ENCODE results near the gene CDK11A. TPM values are rescaled to one million over a fixed set of nuclear protein-coding genes. Genes with fewer than 3 reads are reported as not detected.

CDK11A gene
- total and polyA plus RNA-seq, 2 donors (not counting 3 experiments of a cell fraction or from before 2014, with no cell fraction given) = 30.7 to 50.4 TPM

- no TSS peak for BruUV-seq (replicated peaks)
- no peaks in the 10 kb centered on the region for H3K9me3 ChIP-seq (replicated peaks; ENCODE audit: control insufficient read depth, insufficient read depth, low read length)
- FAIRE-seq (no peak), DNase-seq (ENCODE audit: low read depth, low spot score) (no peak)
- ChIA-PET POLR2A (no interaction called here), CTCF (interaction anchor here (1.4 to 1.8 kb wide), 2 partner anchors 13 to 17 kb away, joined by 4 to 8 read pairs; no protein-coding TSS in a partner anchor)
- no peaks in the 10 kb centered on the region for H4K20me1 ChIP-seq (replicated peaks; ENCODE audit: control insufficient read depth, extremely low read depth, insufficient read depth, low read length)
- peaks cover 0 to 26% of the 10 kb centered on the region in 2 experiments for H3K36me3 ChIP-seq (ENCODE audit: control insufficient read depth in 2 of 2, extremely low read depth in 1 of 2, insufficient read depth in 2 of 2, low read length in 2 of 2)
- no peaks in the 10 kb centered on the region for H3K9me1 ChIP-seq (replicated peaks; ENCODE audit: control insufficient read depth, extremely low read depth, insufficient read depth, low read length)
- H3K4me1 ChIP-seq (ENCODE audit: control insufficient read depth, extremely low read depth, insufficient read depth, low read length) = no peaks in the 10 kb centered on the region
- intact Hi-C loops (cut with micrococcal nuclease) = no loop called here
- no peak overlapping the region for H3K4me2 ChIP-seq (ENCODE audit: insufficient read depth, low read length)
- H3K27ac ChIP-seq (ENCODE audit: insufficient read depth, low read depth, low read length) = no peak overlapping the region
- H3K79me2 ChIP-seq (ENCODE audit: control insufficient read depth, insufficient read depth, low read length) = no peaks in the 10 kb centered on the region
- H3K4me3 ChIP-seq (replicated peaks in 1 of 3; ENCODE audit: insufficient read depth in 1 of 3, low read depth in 1 of 3, low read length in 3 of 3) = no peak overlapping the region
- dilution Hi-C loops (cut with MboI; ENCODE audit: extremely low pct_ligation_motif_present, low sequenced_read_pairs) = no loop called here
- no peak overlapping the region for H2AFZ ChIP-seq (ENCODE audit: low read depth, low read length)
- no peak overlapping the region for H3K9ac ChIP-seq (replicated peaks; ENCODE audit: extremely low read depth, insufficient read depth, low read length)
- no peaks in the 10 kb centered on the region for H3K27me3 ChIP-seq (ENCODE audit: control insufficient read depth in 2 of 2, insufficient read depth in 2 of 2, low read length in 2 of 2)
- TF ChIP-seq GATA2 (IDR thresholded peaks at IDR 0.05; ENCODE audit: insufficient read depth, insufficient read length, low read depth, low read length) (no peak), POLR2AphosphoS5 (IDR thresholded peaks at IDR 0.05; ENCODE audit: insufficient read depth, low read depth, low read length) (no peak), FOS (IDR thresholded peaks at IDR 0.05; ENCODE audit: borderline replicate concordance, insufficient read depth, low read length) (no peak)
- TF ChIP-seq, protein P1, sequence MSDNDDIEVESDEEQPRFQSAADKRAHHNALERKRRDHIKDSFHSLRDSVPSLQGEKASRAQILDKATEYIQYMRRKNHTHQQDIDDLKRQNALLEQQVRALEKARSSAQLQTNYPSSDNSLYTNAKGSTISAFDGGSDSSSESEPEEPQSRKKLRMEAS (IDR thresholded peaks at IDR 0.05; ENCODE audit: insufficient read depth, insufficient read length) = no peak
Measured at GRCh38 chr1:1666526-1666925, 57.6 kb downstream of the CDK11A start.

DNA sequence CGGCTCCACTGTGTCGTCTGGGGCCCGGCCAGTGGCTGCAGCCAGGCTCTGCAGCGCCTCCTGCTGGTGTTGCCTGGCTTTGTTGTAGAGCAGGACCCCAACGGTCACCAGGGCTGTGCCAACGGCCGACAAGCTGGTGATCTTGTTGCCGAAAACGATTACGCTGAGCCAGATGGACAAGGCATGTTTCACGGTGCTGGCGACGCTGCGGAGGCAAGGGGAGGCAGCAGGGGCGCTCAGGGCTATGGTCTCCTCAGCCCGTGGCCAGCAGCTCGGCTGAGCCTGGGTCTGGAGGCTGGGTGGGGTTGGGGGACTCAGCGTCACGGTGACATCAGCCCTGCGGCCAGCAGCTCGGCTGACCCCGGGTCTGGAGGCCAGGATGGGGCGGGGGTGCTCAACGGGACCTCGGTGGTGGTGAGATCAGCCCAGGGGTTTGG, 58.3 kb downstream of the CDK11A start:
- intact Hi-C loops (cut with micrococcal nuclease) (no loop called here), dilution Hi-C loops (cut with MboI; ENCODE audit: extremely low pct_ligation_motif_present, low sequenced_read_pairs) (no loop called here)
- no TSS peak for BruUV-seq (replicated peaks)
- H3K9ac ChIP-seq (replicated peaks; ENCODE audit: extremely low read depth, insufficient read depth, low read length) = no peak overlapping the region
- no peaks in the 10 kb centered on the region for H3K9me3 ChIP-seq (replicated peaks; ENCODE audit: control insufficient read depth, insufficient read depth, low read length)
- H2AFZ ChIP-seq (ENCODE audit: low read depth, low read length) = no peak overlapping the region
- no peaks in the 10 kb centered on the region for H3K9me1 ChIP-seq (replicated peaks; ENCODE audit: control insufficient read depth, extremely low read depth, insufficient read depth, low read length)
- no peak overlapping the region for H3K4me2 ChIP-seq (ENCODE audit: insufficient read depth, low read length)
- no peaks in the 10 kb centered on the region for H4K20me1 ChIP-seq (replicated peaks; ENCODE audit: control insufficient read depth, extremely low read depth, insufficient read depth, low read length)
- FAIRE-seq (no peak), DNase-seq (ENCODE audit: low read depth, low spot score) (no peak)
- no peaks in the 10 kb centered on the region for H3K79me2 ChIP-seq (ENCODE audit: control insufficient read depth, insufficient read depth, low read length)
- H3K27ac ChIP-seq (ENCODE audit: insufficient read depth, low read depth, low read length) = no peak overlapping the region
- TF ChIP-seq CTCF (IDR thresholded peaks at IDR 0.05; ENCODE audit: extremely low read depth in 1 of 2, insufficient read depth in 1 of 2, low read depth in 1 of 2, low read length in 2 of 2) (peak; percentile 49 to 59), JUN (IDR thresholded peaks at IDR 0.05; ENCODE audit: borderline replicate concordance, insufficient read depth, insufficient read length, low read depth) (no peak)
- H3K36me3 ChIP-seq (ENCODE audit: control insufficient read depth in 2 of 2, extremely low read depth in 1 of 2, insufficient read depth in 2 of 2, low read length in 2 of 2) = peaks cover 0 to 22% of the 10 kb centered on the region in 2 experiments
- H3K4me1 ChIP-seq (ENCODE audit: control insufficient read depth, extremely low read depth, insufficient read depth, low read length) = no peaks in the 10 kb centered on the region
- POLR2A ChIA-PET = no interaction called here
- no peak overlapping the region for H3K4me3 ChIP-seq (replicated peaks in 1 of 3; ENCODE audit: insufficient read depth in 1 of 3, low read depth in 1 of 3, low read length in 3 of 3)
- CTCF ChIA-PET = interaction anchor here (0.6 to 1.8 kb wide), 3 partner anchors 14 to 32 kb away, joined by 4 to 8 read pairs (median 5); no protein-coding TSS in a partner anchor
- no peaks in the 10 kb centered on the region for H3K27me3 ChIP-seq (ENCODE audit: control insufficient read depth in 2 of 2, insufficient read depth in 2 of 2, low read length in 2 of 2)

All from endothelial cell of umbilical vein (primary cell).